OCI-LY7 (cell line): ENCODE data around the gene SPESP1.

Experiments used
- EZH2phosphoT487 ChIP-seq: fragments of 200-600 bp; sonication (generic); IDR thresholded peaks from 2 replicates; pipeline ENCODE4 v1.6.1; 2018; ENCODE audit warnings: low read depth, borderline replicate concordance, mild to moderate bottlenecking, mixed run types, antibody characterized with exemption, low read length, moderate library complexity, mixed read lengths
- TF ChIP-seq, protein P1 (sequence below): fragments of 200-600 bp; sonication (generic); conservative IDR thresholded peaks from 2 replicates; pipeline ENCODE4 v1.5.1; 2014; ENCODE audit warnings: mild to moderate bottlenecking, antibody characterized with exemption, low read length, moderate library complexity, mixed read lengths

DNA sequence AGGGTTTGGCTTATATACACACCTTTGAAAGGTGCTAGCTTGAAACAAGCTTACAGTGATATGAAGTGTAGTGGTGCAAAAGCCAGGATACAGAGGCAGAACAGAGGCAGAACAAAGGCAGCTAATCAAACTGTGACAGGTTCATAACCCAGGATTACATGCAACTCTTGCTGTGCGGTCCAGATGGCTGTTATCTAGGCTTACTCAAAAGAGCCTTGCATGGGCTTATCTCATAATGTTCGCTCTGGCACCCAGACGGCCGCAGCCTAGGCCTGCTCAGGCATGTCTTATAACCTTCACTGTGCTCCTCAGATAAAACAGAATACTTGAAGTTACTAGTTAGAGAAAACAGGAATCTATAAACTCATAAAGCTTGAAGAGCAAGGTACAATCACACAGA, 61.4 kb downstream of the SPESP1 start:
- TF ChIP-seq, protein P1, sequence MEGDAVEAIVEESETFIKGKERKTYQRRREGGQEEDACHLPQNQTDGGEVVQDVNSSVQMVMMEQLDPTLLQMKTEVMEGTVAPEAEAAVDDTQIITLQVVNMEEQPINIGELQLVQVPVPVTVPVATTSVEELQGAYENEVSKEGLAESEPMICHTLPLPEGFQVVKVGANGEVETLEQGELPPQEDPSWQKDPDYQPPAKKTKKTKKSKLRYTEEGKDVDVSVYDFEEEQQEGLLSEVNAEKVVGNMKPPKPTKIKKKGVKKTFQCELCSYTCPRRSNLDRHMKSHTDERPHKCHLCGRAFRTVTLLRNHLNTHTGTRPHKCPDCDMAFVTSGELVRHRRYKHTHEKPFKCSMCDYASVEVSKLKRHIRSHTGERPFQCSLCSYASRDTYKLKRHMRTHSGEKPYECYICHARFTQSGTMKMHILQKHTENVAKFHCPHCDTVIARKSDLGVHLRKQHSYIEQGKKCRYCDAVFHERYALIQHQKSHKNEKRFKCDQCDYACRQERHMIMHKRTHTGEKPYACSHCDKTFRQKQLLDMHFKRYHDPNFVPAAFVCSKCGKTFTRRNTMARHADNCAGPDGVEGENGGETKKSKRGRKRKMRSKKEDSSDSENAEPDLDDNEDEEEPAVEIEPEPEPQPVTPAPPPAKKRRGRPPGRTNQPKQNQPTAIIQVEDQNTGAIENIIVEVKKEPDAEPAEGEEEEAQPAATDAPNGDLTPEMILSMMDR, result no peak
- no peak for TF ChIP-seq EZH2phosphoT487
